HEK293 (cell line): ENCODE results near the gene ARRB2.

ENCODE experiments used
- CTCF ChIA-PET: fragments of 350-600 bp; formaldehyde crosslinking; extraction: SDS; loops from one replicate; lab custom pipeline; 2021; ENCODE audit warnings: antibody characterized with exemption; lab: Yijun Ruan, JAX
- POLR2A ChIA-PET: fragments of 300-600 bp; formaldehyde crosslinking; extraction: SDS; loops from one replicate; lab custom pipeline; 2020; ENCODE audit warnings: antibody characterized with exemption, inconsistent platforms; lab: Yijun Ruan, JAX
- H3K27ac ChIP-seq: fragments of 200-500 bp; sonication (Bioruptor generic); 2 replicates; pipeline ENCODE4 v1.5.1; 2014; ENCODE audit warnings: low read depth, low read length, control low read depth, inconsistent platforms; ENCODE audit errors: extremely low read depth
- H3K36me3 ChIP-seq, 2 experiments: fragments of 200-500 bp in 1 of 2; sonication (Bioruptor generic) in 1 of 2; 1 replicate in 1 of 2; 2 replicates in 1 of 2; pipeline ENCODE4 v1.5.1; 2014 to 2017; ENCODE audit warnings: inconsistent platforms in 2 of 2, low read length in 2 of 2; ENCODE audit not compliant: control insufficient read depth in 2 of 2, insufficient read depth in 1 of 2
- H3K4me1 ChIP-seq: fragments of 200-500 bp; sonication (Bioruptor generic); 2 replicates; pipeline ENCODE4 v1.5.1; 2014; ENCODE audit warnings: mild to moderate bottlenecking, low read length, inconsistent platforms; ENCODE audit not compliant: control insufficient read depth, insufficient read depth
- H3K4me3 ChIP-seq: 2 replicates; pipeline ENCODE4 v1.5.1; 2011; ENCODE audit warnings: low read depth, mild to moderate bottlenecking, control low read depth, low read length, moderate library complexity
- H3K9me3 ChIP-seq: fragments of 200-500 bp; sonication (Bioruptor generic); 2 replicates; pipeline ENCODE4 v1.5.1; 2014; ENCODE audit warnings: low read depth, low read length, inconsistent platforms; ENCODE audit not compliant: control insufficient read depth, insufficient read depth
- FEZF1 ChIP-seq: fragments of 450-650 bp; formaldehyde crosslinking; IDR thresholded peaks from 2 replicates; pipeline ENCODE4 v1.5.1; 2016; ENCODE audit warnings: missing biosample characterization, missing genetic modification characterization
- GFI1B ChIP-seq: fragments of 450-650 bp; formaldehyde crosslinking; IDR thresholded peaks from 2 replicates; pipeline ENCODE4 v1.5.1; 2016; ENCODE audit warnings: missing biosample characterization, missing genetic modification characterization
- HOXC10 ChIP-seq: sonication (generic); formaldehyde crosslinking; IDR thresholded peaks from 2 replicates; pipeline ENCODE4 v1.8.1; 2023; ENCODE audit warnings: mild to moderate bottlenecking, missing genetic modification reagents
- KLF8 ChIP-seq: fragments of 450-650 bp; formaldehyde crosslinking; IDR thresholded peaks from 2 replicates; pipeline ENCODE4 v1.5.1; 2016; ENCODE audit warnings: missing biosample characterization, missing genetic modification characterization
- SP7 ChIP-seq: fragments of 450-650 bp; formaldehyde crosslinking; IDR thresholded peaks from 2 replicates; pipeline ENCODE4 v1.5.1; 2016; ENCODE audit warnings: missing biosample characterization, missing genetic modification characterization
- ZBTB1 ChIP-seq: fragments of 450-650 bp; formaldehyde crosslinking; IDR thresholded peaks from 2 replicates; pipeline ENCODE4 v1.5.1; 2016; ENCODE audit warnings: missing biosample characterization, missing genetic modification characterization
- ZBTB20 ChIP-seq: fragments of 450-650 bp; formaldehyde crosslinking; IDR thresholded peaks from 2 replicates; pipeline ENCODE4 v1.5.1; 2016; ENCODE audit warnings: missing biosample characterization, missing genetic modification characterization
- ZNF202 ChIP-seq: fragments of 450-650 bp; formaldehyde crosslinking; IDR thresholded peaks from 2 replicates; pipeline ENCODE4 v1.5.1; 2016; ENCODE audit warnings: missing biosample characterization, missing genetic modification characterization, borderline replicate concordance
- ZNF221 ChIP-seq: fragments of 450-650 bp; formaldehyde crosslinking; IDR thresholded peaks from 2 replicates; pipeline ENCODE4 v1.5.1; 2017; ENCODE audit warnings: missing biosample characterization, missing genetic modification characterization, borderline replicate concordance
- ZNF311 ChIP-seq: fragments of 450-650 bp; formaldehyde crosslinking; IDR thresholded peaks from 2 replicates; pipeline ENCODE4 v1.5.1; 2017; ENCODE audit warnings: missing biosample characterization, missing genetic modification characterization, borderline replicate concordance
- ZNF335 ChIP-seq: fragments of 450-650 bp; formaldehyde crosslinking; conservative IDR thresholded peaks from 2 replicates; pipeline ENCODE4 v1.5.1; 2016; ENCODE audit warnings: missing biosample characterization, missing genetic modification characterization
- ZNF341 ChIP-seq: fragments of 450-650 bp; formaldehyde crosslinking; IDR thresholded peaks from 2 replicates; pipeline ENCODE4; 2016; ENCODE audit warnings: low read depth, missing biosample characterization, missing genetic modification characterization
- ZNF585B ChIP-seq: fragments of 450-650 bp; formaldehyde crosslinking; IDR thresholded peaks from 2 replicates; pipeline ENCODE4 v1.5.1; 2016; ENCODE audit warnings: missing biosample characterization, missing genetic modification characterization
- ZNF600 ChIP-seq: fragments of 450-650 bp; formaldehyde crosslinking; IDR thresholded peaks from 2 replicates; pipeline ENCODE4 v1.5.1; 2016; ENCODE audit warnings: missing biosample characterization, missing genetic modification characterization
- ZNF626 ChIP-seq: fragments of 450-650 bp; sonication (Bioruptor Pico); formaldehyde crosslinking; IDR thresholded peaks from 2 replicates; pipeline ENCODE4 v1.5.1; 2018; ENCODE audit warnings: missing biosample characterization, missing genetic modification characterization, inconsistent platforms
- ZNF629 ChIP-seq: fragments of 450-650 bp; formaldehyde crosslinking; IDR thresholded peaks from 2 replicates; pipeline ENCODE4 v1.5.1; 2017; ENCODE audit warnings: missing biosample characterization, missing genetic modification characterization
- ZNF664 ChIP-seq: fragments of 450-650 bp; formaldehyde crosslinking; IDR thresholded peaks from 2 replicates; pipeline ENCODE4 v1.5.1; 2016; ENCODE audit warnings: missing biosample characterization, missing genetic modification characterization
- ZNF792 ChIP-seq: fragments of 450-650 bp; formaldehyde crosslinking; IDR thresholded peaks from 2 replicates; pipeline ENCODE4 v1.5.1; 2016; ENCODE audit warnings: missing biosample characterization, missing genetic modification characterization
- TF ChIP-seq, protein P1 (sequence below): fragments of 450-650 bp; formaldehyde crosslinking; IDR thresholded peaks from 2 replicates; pipeline ENCODE4 v1.5.1; 2016; ENCODE audit warnings: missing biosample characterization, missing genetic modification characterization
- TF ChIP-seq, protein P2 (sequence below): fragments of 450-650 bp; formaldehyde crosslinking; IDR thresholded peaks from 2 replicates; pipeline ENCODE4 v1.5.1; 2016; ENCODE audit warnings: missing biosample characterization, missing genetic modification characterization
- TF ChIP-seq, protein P3 (sequence below): fragments of 450-650 bp; formaldehyde crosslinking; IDR thresholded peaks from 2 replicates; pipeline ENCODE4 v1.5.1; 2016; ENCODE audit warnings: missing biosample characterization, missing genetic modification characterization
- TF ChIP-seq, protein P4 (sequence below): fragments of 450-650 bp; formaldehyde crosslinking; IDR thresholded peaks from 2 replicates; pipeline ENCODE4 v1.5.1; 2016; ENCODE audit warnings: missing biosample characterization, missing genetic modification characterization
- TF ChIP-seq, protein P5 (sequence below): fragments of 450-650 bp; formaldehyde crosslinking; IDR thresholded peaks from 2 replicates; pipeline ENCODE4 v1.5.1; 2017; ENCODE audit warnings: missing biosample characterization, missing genetic modification characterization
- TF ChIP-seq, protein P6 (sequence below): fragments of 450-650 bp; formaldehyde crosslinking; IDR thresholded peaks from 2 replicates; pipeline ENCODE4 v1.5.1; 2016; ENCODE audit warnings: missing biosample characterization, missing genetic modification characterization

The ARRB2 gene

DNA sequence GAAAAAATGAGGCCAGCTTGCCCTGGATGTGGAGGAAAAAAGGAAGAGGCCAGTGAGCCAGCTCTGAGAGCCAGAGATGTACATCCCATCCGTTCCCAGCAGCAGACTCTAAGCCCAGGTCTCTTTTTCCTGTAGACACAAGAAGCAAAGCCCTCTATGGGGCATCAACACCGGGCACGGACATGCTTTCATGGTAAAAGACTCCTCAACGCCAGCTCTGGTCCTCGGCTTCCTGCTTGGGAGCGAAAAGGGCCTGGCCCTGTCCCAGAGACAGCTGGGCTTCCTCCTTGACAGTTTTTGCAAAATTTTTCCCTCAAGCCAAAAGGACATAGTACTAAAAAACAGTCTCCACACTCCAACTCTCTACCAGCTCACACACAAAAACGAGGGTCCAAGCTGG is 33.6 kb upstream of the ARRB2 start:
- TF ChIP-seq SP7 (tag by site-specific recombination) (no peak), HOXC10 (no peak), GFI1B (no peak), ZNF585B (no peak), ZBTB20 (tag by site-specific recombination) (no peak), ZNF202 (tag by site-specific recombination) (no peak), ZNF221 (tag by site-specific recombination) (no peak), ZNF311 (tag by site-specific recombination) (no peak), ZNF792 (tag by site-specific recombination) (no peak), FEZF1 (tag by site-specific recombination) (no peak), ZNF341 (tag by site-specific recombination) (no peak), ZNF626 (tag by site-specific recombination) (no peak), ZNF664 (tag by site-specific recombination) (no peak)
- TF ChIP-seq, protein P1, sequence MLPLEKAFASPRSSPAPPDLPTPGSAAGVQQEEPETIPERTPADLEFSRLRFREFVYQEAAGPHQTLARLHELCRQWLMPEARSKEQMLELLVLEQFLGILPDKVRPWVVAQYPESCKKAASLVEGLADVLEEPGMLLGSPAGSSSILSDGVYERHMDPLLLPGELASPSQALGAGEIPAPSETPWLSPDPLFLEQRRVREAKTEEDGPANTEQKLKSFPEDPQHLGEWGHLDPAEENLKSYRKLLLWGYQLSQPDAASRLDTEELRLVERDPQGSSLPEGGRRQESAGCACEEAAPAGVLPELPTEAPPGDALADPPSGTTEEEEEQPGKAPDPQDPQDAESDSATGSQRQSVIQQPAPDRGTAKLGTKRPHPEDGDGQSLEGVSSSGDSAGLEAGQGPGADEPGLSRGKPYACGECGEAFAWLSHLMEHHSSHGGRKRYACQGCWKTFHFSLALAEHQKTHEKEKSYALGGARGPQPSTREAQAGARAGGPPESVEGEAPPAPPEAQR, result no peak
- TF ChIP-seq, protein P2, sequence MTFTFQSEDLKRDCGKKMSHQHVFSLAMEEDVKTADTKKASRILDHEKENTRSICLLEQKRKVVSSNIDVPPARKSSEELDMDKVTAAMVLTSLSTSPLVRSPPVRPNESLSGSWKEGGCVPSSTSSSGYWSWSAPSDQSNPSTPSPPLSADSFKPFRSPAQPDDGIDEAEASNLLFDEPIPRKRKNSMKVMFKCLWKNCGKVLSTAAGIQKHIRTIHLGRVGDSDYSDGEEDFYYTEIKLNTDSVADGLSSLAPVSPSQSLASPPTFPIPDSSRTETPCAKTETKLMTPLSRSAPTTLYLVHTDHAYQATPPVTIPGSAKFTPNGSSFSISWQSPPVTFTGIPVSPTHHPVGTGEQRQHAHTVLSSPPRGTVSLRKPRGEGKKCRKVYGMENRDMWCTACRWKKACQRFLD (tag by site-specific recombination), result no peak

DNA sequence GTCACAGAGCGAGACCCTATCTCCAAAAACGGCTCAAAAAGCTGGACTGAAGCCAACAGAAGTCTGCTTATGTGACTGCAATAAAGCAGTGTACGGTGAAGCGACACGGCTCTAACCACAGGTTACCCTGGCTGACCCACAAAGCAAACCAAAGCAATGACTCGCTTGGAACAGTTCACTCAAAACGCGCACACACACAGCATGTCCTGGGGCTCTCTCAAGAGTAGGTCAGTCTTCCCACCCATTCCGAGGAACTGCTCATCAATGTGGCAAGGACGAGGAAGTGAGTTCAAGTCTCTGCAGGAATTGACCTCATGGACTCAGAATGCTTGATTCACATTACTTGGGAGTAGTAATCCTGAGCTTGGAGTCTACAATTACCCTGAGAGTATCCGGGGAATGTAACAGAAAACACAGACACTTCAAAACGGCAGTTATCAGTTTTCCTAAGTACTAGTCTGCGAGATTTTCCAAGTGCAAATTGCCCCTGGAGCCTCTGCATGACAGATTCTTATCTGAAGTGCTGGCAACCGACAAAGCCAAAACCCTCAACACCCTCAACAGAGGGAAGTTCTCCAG is 31.9 kb upstream of the ARRB2 start:
- POLR2A ChIA-PET, result no interaction called here
- Histone ChIP-seq H3K4me3 (no peak overlapping the region), H3K36me3 (peaks cover 61 to 81% of the 10 kb centered on the region in 2 experiments), H3K27ac (0 out of 2 replicates have a peak overlapping the region, but pooled peaks have one; percentile 9), H3K9me3 (no peaks in the 10 kb centered on the region), H3K4me1 (peaks cover 14% of the 10 kb centered on the region)
- CTCF ChIA-PET, result interaction anchor here (0.5 to 2.2 kb wide), 3 partner anchors 9 to 112 kb away, joined by 3 to 5 read pairs (median 4); no protein-coding TSS in a partner anchor
- TF ChIP-seq ZNF629 (tag by site-specific recombination) (peak; percentile 40; the same call in 1 of the 2 replicates), KLF8 (tag by site-specific recombination) (no peak), ZNF335 (tag by site-specific recombination) (no peak), ZNF600 (peak; percentile 49), ZBTB1 (tag by site-specific recombination) (no peak), SP7 (tag by site-specific recombination) (peak; percentile 98)
- TF ChIP-seq, protein P3, sequence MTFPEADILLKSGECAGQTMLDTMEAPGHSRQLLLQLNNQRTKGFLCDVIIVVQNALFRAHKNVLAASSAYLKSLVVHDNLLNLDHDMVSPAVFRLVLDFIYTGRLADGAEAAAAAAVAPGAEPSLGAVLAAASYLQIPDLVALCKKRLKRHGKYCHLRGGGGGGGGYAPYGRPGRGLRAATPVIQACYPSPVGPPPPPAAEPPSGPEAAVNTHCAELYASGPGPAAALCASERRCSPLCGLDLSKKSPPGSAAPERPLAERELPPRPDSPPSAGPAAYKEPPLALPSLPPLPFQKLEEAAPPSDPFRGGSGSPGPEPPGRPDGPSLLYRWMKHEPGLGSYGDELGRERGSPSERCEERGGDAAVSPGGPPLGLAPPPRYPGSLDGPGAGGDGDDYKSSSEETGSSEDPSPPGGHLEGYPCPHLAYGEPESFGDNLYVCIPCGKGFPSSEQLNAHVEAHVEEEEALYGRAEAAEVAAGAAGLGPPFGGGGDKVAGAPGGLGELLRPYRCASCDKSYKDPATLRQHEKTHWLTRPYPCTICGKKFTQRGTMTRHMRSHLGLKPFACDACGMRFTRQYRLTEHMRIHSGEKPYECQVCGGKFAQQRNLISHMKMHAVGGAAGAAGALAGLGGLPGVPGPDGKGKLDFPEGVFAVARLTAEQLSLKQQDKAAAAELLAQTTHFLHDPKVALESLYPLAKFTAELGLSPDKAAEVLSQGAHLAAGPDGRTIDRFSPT, result 0 out of 2 replicates have a peak, but pooled peaks have one; percentile 11
- TF ChIP-seq, protein P4, sequence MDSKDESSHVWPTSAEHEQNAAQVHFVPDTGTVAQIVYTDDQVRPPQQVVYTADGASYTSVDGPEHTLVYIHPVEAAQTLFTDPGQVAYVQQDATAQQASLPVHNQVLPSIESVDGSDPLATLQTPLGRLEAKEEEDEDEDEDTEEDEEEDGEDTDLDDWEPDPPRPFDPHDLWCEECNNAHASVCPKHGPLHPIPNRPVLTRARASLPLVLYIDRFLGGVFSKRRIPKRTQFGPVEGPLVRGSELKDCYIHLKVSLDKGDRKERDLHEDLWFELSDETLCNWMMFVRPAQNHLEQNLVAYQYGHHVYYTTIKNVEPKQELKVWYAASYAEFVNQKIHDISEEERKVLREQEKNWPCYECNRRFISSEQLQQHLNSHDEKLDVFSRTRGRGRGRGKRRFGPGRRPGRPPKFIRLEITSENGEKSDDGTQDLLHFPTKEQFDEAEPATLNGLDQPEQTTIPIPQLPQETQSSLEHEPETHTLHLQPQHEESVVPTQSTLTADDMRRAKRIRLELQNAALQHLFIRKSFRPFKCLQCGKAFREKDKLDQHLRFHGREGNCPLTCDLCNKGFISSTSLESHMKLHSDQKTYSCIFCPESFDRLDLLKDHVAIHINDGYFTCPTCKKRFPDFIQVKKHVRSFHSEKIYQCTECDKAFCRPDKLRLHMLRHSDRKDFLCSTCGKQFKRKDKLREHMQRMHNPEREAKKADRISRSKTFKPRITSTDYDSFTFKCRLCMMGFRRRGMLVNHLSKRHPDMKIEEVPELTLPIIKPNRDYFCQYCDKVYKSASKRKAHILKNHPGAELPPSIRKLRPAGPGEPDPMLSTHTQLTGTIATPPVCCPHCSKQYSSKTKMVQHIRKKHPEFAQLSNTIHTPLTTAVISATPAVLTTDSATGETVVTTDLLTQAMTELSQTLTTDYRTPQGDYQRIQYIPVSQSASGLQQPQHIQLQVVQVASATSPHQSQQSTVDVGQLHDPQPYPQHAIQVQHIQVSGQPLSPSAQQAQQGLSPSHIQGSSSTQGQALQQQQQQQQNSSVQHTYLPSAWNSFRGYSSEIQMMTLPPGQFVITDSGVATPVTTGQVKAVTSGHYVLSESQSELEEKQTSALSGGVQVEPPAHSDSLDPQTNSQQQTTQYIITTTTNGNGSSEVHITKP (tag by site-specific recombination), result peak; percentile 66
- TF ChIP-seq, protein P5, sequence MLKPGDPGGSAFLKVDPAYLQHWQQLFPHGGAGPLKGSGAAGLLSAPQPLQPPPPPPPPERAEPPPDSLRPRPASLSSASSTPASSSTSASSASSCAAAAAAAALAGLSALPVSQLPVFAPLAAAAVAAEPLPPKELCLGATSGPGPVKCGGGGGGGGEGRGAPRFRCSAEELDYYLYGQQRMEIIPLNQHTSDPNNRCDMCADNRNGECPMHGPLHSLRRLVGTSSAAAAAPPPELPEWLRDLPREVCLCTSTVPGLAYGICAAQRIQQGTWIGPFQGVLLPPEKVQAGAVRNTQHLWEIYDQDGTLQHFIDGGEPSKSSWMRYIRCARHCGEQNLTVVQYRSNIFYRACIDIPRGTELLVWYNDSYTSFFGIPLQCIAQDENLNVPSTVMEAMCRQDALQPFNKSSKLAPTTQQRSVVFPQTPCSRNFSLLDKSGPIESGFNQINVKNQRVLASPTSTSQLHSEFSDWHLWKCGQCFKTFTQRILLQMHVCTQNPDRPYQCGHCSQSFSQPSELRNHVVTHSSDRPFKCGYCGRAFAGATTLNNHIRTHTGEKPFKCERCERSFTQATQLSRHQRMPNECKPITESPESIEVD (tag by site-specific recombination), result peak; percentile 52; the same call in 1 of the 2 replicates
- TF ChIP-seq, protein P6, sequence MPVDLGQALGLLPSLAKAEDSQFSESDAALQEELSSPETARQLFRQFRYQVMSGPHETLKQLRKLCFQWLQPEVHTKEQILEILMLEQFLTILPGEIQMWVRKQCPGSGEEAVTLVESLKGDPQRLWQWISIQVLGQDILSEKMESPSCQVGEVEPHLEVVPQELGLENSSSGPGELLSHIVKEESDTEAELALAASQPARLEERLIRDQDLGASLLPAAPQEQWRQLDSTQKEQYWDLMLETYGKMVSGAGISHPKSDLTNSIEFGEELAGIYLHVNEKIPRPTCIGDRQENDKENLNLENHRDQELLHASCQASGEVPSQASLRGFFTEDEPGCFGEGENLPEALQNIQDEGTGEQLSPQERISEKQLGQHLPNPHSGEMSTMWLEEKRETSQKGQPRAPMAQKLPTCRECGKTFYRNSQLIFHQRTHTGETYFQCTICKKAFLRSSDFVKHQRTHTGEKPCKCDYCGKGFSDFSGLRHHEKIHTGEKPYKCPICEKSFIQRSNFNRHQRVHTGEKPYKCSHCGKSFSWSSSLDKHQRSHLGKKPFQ (tag by site-specific recombination), result no peak

More for the DNA sequence above, 33.6 kb upstream of the ARRB2 start:
- no peaks in the 10 kb centered on the region for H3K9me3 ChIP-seq
- H3K4me3 ChIP-seq, result no peak overlapping the region
- no peak overlapping the region for H3K27ac ChIP-seq
- ChIA-PET CTCF (interaction anchor here (0.6 to 1.0 kb wide), 4 partner anchors 9 to 110 kb away, joined by 3 read pairs; no protein-coding TSS in a partner anchor), POLR2A (no interaction called here)
- H3K36me3 ChIP-seq, result peaks cover 48 to 84% of the 10 kb centered on the region in 2 experiments
- peaks cover 14% of the 10 kb centered on the region for H3K4me1 ChIP-seq
